Activated T-cell treated with anti-CD3 and anti-CD28 coated beads, Interleukin-2, amount 50 U/mL, for 72 hours (primary cell): ENCODE measurements around the gene TRIP4. TPM values are rescaled to one million over a fixed set of nuclear protein-coding genes. Genes with fewer than 3 reads are reported as not detected.
"Not testable (repeated sequence)": the region's sequence is repeated elsewhere in the genome, so short reads cannot be mapped to it uniquely, and the experiment has no call there.

ENCODE experiments used
- ATAC-seq, 2 donors: fragments of 150-1000 bp; cut with Tn5 transposase; replicated peaks in 1 of 2; 2 replicates each; pipeline ENCODE4 v1.10.0; 2021; ENCODE audit warnings: moderate library complexity in 2 of 2, mild to moderate bottlenecking in 1 of 2
- DNase-seq, 2 donors: peaks; one replicate each; pipeline ENCODE4 v3.0.0; 2021 to 2022; ENCODE audit warnings: mixed read lengths in 1 of 2
- H3K27ac Mint-ChIP-seq: one replicate; pipeline ENCODE4 v1.8.0; 2022; ENCODE audit warnings: mild to moderate bottlenecking, moderate library complexity, mixed read lengths
- H3K27me3 Mint-ChIP-seq: one replicate; pipeline ENCODE4 v1.8.0; 2022; ENCODE audit warnings: low read depth, mixed read lengths
- H3K36me3 Mint-ChIP-seq, 2 donors: one replicate each; pipeline ENCODE4 v1.8.0; 2022; ENCODE audit warnings: mixed read lengths in 2 of 2, mild to moderate bottlenecking in 1 of 2; ENCODE audit not compliant: insufficient read depth in 2 of 2
- H3K4me1 Mint-ChIP-seq: one replicate; pipeline ENCODE4 v1.8.0; 2022; ENCODE audit warnings: low read depth, mixed read lengths
- H3K4me3 Mint-ChIP-seq, 2 donors: one replicate each; pipeline ENCODE4 v1.8.0; 2022; ENCODE audit warnings: mild to moderate bottlenecking in 2 of 2, mixed read lengths in 2 of 2, moderate library complexity in 2 of 2
- H3K9me3 Mint-ChIP-seq, 2 donors: one replicate each; pipeline ENCODE4 v1.8.0; 2022; ENCODE audit warnings: mixed read lengths in 2 of 2
- total RNA-seq, 2 donors: library from RNA; stranded (reverse); gene quantifications; one replicate each; pipeline ENCODE4 v1.2.3, GENCODE V29; 2022

The TRIP4 gene
- total RNA-seq, 2 donors from 2014 or later: 27.9 to 29.7 TPM

GRCh38 chr15:64490598-64491259, 103.1 kb downstream of the TRIP4 start:
- Mint-ChIP-seq H3K4me3 (no peak overlapping the region), H3K4me1 (peaks cover 43% of the 10 kb centered on the region), H3K9me3 (no peaks in the 10 kb centered on the region), H3K27me3 (no peaks in the 10 kb centered on the region), H3K36me3 (peaks cover 3 to 7% of the 10 kb centered on the region in 2 donors), H3K27ac (peak overlapping the region; percentile 60)
- DNase-seq (no peak), ATAC-seq (no peak)

- H3K9me3 Mint-ChIP-seq: no peaks in the 10 kb centered on the region
- ATAC-seq (no peak), DNase-seq (no peak)
- peaks cover 55% of the 10 kb centered on the region for H3K4me1 Mint-ChIP-seq
- peaks cover 0 to 9% of the 10 kb centered on the region in 2 donors for H3K36me3 Mint-ChIP-seq
- peak overlapping the region; percentile 69 for H3K27ac Mint-ChIP-seq
- no peaks in the 10 kb centered on the region for H3K27me3 Mint-ChIP-seq
- no peak overlapping the region for H3K4me3 Mint-ChIP-seq
These were observed 106.0 kb downstream of the TRIP4 start for GRCh38 chr15:64493641-64494040.

GRCh38 chr15:64495968-64496367, 108.3 kb downstream of the TRIP4 start:
- Mint-ChIP-seq H3K36me3 (peaks cover 7 to 24% of the 10 kb centered on the region in 2 donors), H3K4me3 (peak overlapping the region in 1 of 2 donors; percentile 19), H3K27ac (peak overlapping the region; percentile 55), H3K4me1 (peaks cover 62% of the 10 kb centered on the region)
- not testable (repeated sequence) for H3K27me3 Mint-ChIP-seq, DNase-seq, ATAC-seq, H3K9me3 Mint-ChIP-seq

- DNase-seq: no peak
- ATAC-seq: no peak
- Mint-ChIP-seq H3K4me3 (no peak overlapping the region), H3K27ac (peak overlapping the region; percentile 1), H3K9me3 (no peaks in the 10 kb centered on the region), H3K4me1 (peaks cover 75% of the 10 kb centered on the region), H3K36me3 (peaks cover 7 to 25% of the 10 kb centered on the region in 2 donors), H3K27me3 (no peaks in the 10 kb centered on the region)
These were observed 113.2 kb downstream of the TRIP4 start for GRCh38 chr15:64500695-64501395.

GRCh38 chr15:64501396-64501715, 113.7 kb downstream of the TRIP4 start:
- no peak overlapping the region for H3K4me3 Mint-ChIP-seq
- peaks cover 70% of the 10 kb centered on the region for H3K4me1 Mint-ChIP-seq
- H3K36me3 Mint-ChIP-seq: peaks cover 7 to 23% of the 10 kb centered on the region in 2 donors
- H3K9me3 Mint-ChIP-seq: no peaks in the 10 kb centered on the region
- peak overlapping the region; percentile 52 for H3K27ac Mint-ChIP-seq
- ATAC-seq: no peak
- no peak for DNase-seq
- H3K27me3 Mint-ChIP-seq: no peaks in the 10 kb centered on the region

- H3K36me3 Mint-ChIP-seq: peaks cover 7 to 23% of the 10 kb centered on the region in 2 donors
- no peaks in the 10 kb centered on the region for H3K27me3 Mint-ChIP-seq
- no peaks in the 10 kb centered on the region for H3K9me3 Mint-ChIP-seq
- no peak for DNase-seq
- peak overlapping the region; percentile 52 for H3K27ac Mint-ChIP-seq
- H3K4me1 Mint-ChIP-seq: peaks cover 75% of the 10 kb centered on the region
- H3K4me3 Mint-ChIP-seq: peak overlapping the region in 1 of 2 donors; percentile 9
- no peak for ATAC-seq
These were observed 114.5 kb downstream of the TRIP4 start for GRCh38 chr15:64502151-64502550.

GRCh38 chr15:64502551-64502950, 114.9 kb downstream of the TRIP4 start:
- ATAC-seq (peak in 1 of 2 donors; percentile 41), DNase-seq (no peak)
- no peaks in the 10 kb centered on the region for H3K9me3 Mint-ChIP-seq
- H3K27ac Mint-ChIP-seq: peak overlapping the region; percentile 52
- peaks cover 79% of the 10 kb centered on the region for H3K4me1 Mint-ChIP-seq
- peak overlapping the region; percentile 1 to 9 for H3K4me3 Mint-ChIP-seq
- peaks cover 7 to 22% of the 10 kb centered on the region in 2 donors for H3K36me3 Mint-ChIP-seq
- H3K27me3 Mint-ChIP-seq: no peaks in the 10 kb centered on the region

GRCh38 chr15:64503197-64503596, 115.6 kb downstream of the TRIP4 start:
- peak overlapping the region; percentile 1 to 9 for H3K4me3 Mint-ChIP-seq
- DNase-seq (no peak), ATAC-seq (peak in 1 of 2 donors; percentile 24)
- H3K9me3 Mint-ChIP-seq: no peaks in the 10 kb centered on the region
- peaks cover 82% of the 10 kb centered on the region for H3K4me1 Mint-ChIP-seq
- peaks cover 7 to 22% of the 10 kb centered on the region in 2 donors for H3K36me3 Mint-ChIP-seq
- peak overlapping the region; percentile 52 for H3K27ac Mint-ChIP-seq
- no peaks in the 10 kb centered on the region for H3K27me3 Mint-ChIP-seq

- H3K27ac Mint-ChIP-seq: peak overlapping the region; percentile 52
- H3K4me3 Mint-ChIP-seq: peak overlapping the region; percentile 1 to 9
- H3K27me3 Mint-ChIP-seq: no peaks in the 10 kb centered on the region
- DNase-seq (no peak), ATAC-seq (no peak)
- H3K9me3 Mint-ChIP-seq: no peaks in the 10 kb centered on the region
- H3K36me3 Mint-ChIP-seq: peaks cover 7 to 22% of the 10 kb centered on the region in 2 donors
- peaks cover 82% of the 10 kb centered on the region for H3K4me1 Mint-ChIP-seq
These were observed 116.0 kb downstream of the TRIP4 start for GRCh38 chr15:64503640-64504039.

Other genes with a start within 250 kb of the TRIP4 start
- under 1 TPM; 0.60 to 0.74 TPM for gene SNX22, start 236.1 kb upstream of the TRIP4 start, total RNA-seq
- 100 to 1,000 TPM; 228 to 302 TPM for gene PPIB, start 224.8 kb upstream of the TRIP4 start, total RNA-seq
- gene CSNK1G1, start 31.7 kb upstream of the TRIP4 start, total RNA-seq: 10 to 100 TPM; 29.4 to 31.3 TPM
- 10 to 100 TPM; 70.6 to 77.7 TPM for gene PCLAF, start 6.4 kb upstream of the TRIP4 start, total RNA-seq
- gene ZNF609, start 72.7 kb downstream of the TRIP4 start, total RNA-seq: 10 to 100 TPM; 43.9 to 52.6 TPM